GM19238 (cell line): ENCODE measurements around the gene RRAS.

Source experiments
- DNase-seq: peaks from one replicate; pipeline ENCODE4 v3.0.0; 2011; ENCODE audit warnings: low spot score; ENCODE audit not compliant: insufficient read length

Gene RRAS

DNA sequence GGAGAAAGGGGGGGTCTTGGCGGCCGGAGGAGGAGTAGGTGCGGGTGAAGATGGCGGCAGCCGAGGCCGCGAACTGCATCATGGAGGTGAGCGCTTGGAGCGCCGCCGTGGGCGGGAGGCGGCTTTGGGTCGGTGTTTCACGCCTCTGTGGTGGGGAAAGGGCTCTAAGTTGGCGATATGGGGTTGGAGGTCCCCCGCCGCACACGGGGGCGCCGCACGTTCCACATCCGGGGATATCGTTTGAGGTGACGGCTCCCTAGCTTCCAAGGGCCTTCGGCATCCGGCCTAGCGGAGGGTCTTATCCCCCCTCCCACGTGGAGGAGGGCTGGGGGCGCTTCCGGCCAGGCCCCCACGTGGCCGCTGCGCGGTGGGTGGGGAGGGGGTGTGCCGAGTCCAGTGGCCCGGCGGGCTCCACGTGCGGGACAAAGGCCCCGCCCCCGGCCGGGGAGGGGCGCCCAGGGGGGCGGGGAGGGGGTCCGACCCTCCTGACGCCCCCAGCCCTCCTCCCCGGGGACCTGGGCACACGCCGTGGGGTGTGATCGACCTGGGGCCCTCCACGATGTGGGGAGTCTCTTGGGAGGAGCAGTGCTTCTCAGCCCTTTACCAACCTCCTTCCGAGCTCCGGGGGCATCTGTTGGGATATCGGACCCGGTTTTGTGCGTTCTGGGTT lies 37.4 kb upstream of the RRAS start, which contains the start of gene PRMT1:
Gene PRMT1, plus strand, starts transcription at position 41 of the 670 bp plus-strand sequence. Its CDS starts 10 bp downstream, at position 51.
- no peak for DNase-seq

DNA sequence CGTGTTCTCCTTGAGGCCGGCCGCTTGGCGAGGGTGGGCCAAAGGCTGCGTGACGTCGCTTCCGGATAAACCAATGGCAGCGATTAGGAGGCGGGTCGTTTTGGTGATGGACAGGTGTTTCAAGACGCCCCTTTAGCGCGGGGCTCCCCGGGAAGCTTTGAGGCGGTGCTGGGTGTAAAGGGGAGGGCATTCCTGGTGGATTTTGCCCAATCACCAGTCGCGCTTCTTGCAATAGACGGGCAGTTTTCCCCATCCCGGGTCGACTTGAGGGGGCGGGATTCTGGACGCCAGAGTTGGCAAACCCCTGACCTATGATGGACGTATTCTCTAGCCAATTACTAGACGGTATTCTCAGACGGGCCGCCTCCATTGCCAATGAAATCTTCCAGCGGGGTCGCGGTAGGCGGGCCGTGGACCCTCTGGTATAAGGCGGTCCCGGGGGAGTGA lies 36.9 kb upstream of the RRAS start:
- DNase-seq: peak; percentile 97

DNA sequence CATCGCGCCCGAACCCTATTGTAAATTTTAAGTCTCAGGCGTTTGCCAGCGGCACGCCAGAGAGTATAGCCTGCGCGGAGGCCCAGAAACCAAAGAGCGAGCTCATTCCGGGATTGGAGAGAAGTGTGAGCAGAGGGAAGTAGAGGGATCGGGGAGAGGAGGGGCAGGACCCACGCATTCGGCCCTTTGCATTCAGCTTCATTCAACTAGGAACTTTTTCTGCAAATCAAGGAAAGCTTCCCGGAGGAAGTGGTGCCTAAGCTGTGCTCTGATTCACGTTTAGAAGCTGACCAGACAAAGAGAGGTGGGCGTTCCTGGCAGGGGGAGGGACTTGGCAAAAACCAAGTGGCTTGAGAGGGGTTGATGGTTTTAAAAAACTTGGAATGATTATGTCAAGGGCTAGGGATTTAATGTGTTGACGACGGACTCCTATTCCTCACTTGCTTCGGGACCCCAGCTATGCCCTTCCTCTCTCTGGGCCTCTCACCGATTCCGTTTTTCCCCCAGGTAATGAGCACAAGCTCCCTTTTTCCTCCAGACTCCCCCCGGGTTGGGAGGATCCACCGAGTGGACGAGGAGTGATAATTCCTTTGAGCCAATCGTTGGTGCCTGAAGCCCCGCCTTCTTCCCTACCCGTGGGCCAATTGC lies 36.3 kb upstream of the RRAS start:
- DNase-seq: peak; percentile 74

DNA sequence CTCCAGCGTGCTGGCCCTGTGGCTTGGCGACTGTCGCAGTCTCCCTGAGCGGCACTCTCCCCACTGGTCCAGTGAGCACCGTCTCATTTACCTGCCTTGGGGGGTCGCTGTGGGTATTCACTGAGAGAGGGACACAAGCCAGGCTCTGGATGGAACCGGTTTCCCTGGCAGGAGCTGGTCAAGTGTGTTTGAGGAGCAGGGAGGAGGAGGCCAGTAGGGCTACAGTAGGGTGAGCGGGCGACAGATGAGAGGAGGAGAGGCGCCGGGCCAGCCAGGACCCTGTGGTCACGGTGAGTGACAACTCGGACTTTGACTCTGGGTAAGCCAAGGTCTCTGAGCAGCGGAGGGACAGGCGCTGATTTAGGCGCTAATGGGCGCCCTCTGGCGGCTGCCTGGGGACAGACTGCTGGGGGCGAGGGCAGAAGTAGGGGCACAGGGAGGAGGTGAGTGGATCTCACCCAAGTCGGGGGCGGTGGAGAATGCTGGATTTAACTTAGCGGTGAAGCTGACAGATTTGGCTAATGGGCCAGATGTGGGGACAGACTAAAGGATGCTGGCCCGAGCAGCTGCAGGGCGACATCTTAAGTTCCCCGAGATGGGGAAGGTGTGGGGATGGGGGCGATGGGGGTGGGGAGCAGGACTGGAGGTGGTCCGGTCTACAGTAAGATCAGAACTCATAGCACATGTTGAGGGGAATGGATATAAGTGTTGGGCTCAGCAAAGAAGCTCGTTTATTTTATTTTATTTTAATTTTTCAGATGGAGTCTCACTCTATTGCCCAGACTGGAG lies 32.4 kb upstream of the RRAS start:
- peak; percentile 94 for DNase-seq

DNA sequence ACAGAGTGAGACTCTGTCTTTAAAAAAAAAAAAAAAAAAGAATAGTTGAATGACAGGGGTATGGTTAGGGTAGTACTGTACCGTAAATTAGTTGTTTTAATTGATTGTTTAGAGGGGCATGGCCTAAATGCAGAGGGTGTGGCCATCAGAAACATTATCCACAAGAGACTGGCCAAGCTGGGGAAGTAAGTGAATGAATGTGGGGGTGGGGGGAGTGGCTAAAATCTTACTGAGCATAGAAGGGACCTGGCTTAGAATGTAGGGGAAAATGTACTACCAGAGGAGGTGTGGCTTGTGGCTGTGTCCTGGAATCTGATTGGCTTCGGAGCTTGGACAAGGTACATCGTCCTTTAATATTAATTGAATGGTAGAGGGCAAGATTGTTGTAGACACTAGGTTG lies 29.6 kb upstream of the RRAS start:
- DNase-seq: no peak

DNA sequence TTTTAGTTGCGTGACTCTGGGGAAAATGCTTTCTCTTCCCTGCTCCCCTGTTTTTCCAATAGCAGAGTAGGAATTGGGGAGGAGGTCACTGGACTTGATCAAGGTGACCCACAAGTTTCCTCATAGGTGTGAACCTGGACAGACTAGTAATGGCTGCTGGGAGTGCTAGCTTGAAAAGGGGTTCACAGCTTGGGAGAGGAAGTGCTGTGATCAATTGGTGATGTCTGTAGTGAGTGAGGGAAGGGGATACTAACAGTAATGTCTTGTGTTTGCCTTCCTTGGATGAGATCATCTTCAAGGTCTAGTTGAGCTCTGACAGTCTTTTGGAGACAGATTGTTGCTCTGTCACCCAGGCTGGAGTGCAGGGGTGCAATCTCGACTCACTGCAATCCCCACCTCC lies 27.5 kb upstream of the RRAS start:
- DNase-seq: no peak

DNA sequence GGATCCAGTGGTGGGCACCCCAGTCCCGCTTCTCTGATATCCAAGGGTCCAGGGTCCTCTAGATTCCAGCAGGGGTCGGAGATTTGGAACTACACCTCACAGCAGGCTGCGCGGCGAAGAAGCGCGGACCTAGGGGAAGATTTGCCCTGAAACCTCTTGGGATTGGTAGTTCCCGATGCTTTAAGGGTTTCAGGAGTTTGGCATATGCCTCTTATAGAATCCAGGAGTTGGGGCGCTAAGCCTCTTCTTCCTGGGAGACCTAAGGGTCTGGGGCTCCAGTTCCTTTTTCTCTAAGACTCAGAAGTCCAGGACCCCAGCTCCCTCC lies 26.1 kb upstream of the RRAS start:
- DNase-seq: no peak

DNA sequence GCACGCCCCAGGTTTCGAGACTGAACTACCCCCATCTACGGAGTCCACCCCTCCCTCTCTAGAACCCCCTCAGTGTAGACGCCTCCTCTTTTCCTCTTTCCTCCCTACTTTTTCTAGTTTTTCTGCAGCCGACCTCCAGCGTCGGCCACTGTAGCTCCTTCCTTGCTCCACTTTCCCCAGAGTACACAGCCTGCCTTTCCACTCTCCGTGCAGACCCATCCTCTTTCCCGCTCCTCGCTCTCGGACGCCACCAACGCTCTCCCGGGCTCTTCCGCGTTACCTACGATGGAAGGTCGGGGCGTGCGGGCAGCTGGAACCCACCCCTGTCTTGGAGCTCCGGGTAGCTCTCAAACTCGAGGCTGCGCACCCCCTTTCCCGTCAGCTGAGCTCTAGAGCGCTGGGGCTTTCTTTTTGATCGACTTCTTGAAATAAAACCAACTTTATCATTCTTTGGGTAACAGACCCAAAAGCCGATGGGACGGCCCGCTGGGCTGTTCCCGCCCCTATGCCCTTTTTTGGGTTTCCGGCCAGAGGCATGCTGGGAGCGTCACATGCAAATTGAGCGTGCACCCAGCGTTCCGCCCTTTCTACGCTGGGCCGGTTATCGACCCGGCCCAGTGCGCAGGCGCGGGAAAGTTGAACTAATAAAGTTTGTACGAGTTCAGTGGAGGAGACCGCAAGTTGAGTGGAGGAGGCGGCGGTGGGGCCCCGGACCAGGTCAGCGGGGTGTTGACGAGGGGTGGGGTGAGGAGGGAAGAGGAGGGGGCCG lies 25.6 kb upstream of the RRAS start, which contains the start of the genes BCL2L12 and IRF3:
Gene BCL2L12, plus strand, starts transcription at position 583 of the 769 bp plus-strand sequence. CDS start 760 bp downstream, outside the sequence.
Gene IRF3, minus strand, starts transcription at position 507 of the 769 bp plus-strand sequence. CDS start 1,019 bp downstream, outside the sequence.
- DNase-seq: peak; percentile 99

DNA sequence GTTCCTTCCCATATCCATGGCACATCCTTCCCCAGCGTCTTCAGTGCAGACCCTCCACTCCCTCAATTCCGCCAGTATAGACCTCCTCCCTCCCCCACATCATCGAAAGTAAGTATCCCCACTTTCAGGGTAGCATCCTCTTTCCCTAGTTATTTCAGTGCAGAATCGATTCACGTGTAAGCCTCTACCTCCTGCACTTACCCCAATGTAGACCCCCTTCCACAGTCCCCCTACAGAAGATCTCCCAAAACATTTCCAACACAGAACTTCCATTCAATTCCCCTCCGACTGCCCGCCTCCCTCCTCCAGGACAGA lies 25.1 kb upstream of the RRAS start:
- DNase-seq: no peak

DNA sequence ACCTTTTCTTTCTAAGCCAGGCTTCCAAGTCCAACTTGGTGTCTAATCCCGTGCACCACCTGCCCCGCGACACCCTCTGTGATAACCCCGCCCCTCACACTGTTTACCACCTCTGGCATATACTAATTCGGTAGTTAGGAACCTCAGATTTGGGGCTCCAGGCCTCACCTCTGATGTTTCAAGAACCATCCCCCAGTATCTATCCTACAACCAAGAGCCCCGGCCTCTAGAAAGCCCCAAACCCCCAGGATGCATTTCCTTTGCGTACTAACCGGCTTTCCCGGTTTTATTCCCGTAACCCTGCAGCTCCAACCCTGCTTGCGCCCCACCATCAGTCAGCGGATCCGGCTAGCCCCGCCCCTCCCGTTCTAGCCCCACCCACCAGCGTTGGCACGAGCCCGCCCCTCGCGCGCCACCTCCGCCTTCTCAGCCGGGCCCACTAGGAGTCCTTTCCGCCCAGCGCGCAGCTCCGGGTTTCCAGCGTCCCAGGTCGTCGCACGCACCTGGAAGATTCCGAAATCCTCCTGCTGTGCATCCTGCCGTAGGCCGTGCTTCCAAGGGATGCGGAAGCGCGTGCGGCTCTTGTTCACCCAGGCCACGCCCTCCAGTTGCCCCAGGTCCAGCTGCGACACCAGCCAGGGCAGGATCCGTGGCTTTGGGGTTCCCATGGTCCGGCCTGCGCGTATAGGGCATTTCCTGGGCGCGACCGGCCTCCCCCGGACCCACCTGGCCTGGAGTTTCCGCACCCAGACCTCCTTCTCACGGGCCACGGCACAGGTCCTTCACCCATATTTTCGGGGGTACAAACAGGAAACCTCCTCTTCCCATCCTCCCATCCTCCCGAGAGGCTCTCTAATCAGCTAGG lies 24.5 kb upstream of the RRAS start:
- DNase-seq: peak; percentile 90

DNA sequence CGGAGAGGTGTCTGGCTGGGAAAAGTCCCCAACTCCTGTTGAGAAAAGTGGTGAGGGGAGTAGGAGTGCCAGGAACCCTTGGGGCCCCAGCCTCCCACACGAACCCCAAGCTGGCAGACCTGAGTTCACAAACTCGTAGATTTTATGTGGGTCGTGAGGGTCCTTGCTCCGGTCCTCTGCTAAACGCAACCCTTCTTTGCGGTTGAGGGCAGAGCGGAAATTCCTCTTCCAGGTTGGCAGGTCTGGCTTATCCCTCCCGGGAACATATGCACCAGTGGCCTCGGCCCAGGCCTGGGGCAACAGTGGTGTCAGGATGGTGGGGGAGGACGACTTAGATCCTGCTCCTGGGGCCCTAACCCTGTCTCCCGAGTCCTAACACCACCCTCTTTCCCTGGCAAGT lies 23.3 kb upstream of the RRAS start:
- DNase-seq: no peak

DNA sequence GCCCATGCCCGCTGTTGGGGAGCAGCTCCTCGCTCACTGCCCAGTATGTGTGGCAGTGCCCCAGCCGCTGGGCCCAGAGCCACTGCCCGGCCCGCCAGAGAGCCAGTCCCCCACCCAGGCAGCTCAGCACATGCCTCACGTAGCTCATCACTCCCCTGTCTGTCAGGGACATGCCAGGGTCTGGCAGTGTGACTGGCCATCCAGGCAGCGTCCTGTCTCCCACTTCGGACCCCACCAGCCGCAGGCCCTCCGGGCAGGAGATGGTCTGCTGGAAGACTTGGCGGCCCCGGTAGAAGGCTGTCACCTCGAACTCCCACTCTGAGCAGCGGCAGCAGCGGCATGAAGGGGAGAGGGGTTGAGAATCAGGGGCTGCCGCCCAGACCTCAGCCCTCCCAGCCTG lies 22.1 kb upstream of the RRAS start:
- no peak for DNase-seq

DNA sequence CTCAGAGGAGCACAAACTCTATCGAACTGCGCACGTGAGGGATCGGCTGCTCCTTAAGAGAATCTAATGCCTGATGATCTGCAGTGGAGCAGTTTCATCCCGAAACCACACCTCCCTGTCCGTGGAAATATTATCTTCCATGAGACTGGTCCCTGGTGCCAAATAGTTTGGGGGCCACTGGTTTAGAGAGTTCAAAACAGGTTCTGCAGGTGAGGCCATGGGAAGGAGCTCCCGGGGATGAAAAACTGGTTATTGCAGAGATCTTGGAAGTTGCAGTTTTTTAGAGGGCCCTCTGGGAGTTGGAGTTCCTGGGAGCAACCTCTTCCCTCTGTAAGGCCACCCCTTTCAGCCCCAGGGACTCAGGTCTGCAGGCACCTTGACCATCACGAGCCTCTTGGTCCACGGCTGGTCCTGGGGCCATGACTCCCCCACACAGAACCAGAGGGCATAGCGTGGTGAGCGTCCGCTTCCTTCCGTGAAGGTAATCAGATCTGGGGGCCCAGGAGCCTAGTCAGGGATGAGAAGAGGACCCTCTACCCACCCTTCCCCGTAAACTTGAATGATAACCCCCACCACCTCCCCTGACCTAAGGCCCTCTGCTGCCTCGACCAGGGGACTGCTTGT lies 20.5 kb upstream of the RRAS start:
- no peak for DNase-seq

DNA sequence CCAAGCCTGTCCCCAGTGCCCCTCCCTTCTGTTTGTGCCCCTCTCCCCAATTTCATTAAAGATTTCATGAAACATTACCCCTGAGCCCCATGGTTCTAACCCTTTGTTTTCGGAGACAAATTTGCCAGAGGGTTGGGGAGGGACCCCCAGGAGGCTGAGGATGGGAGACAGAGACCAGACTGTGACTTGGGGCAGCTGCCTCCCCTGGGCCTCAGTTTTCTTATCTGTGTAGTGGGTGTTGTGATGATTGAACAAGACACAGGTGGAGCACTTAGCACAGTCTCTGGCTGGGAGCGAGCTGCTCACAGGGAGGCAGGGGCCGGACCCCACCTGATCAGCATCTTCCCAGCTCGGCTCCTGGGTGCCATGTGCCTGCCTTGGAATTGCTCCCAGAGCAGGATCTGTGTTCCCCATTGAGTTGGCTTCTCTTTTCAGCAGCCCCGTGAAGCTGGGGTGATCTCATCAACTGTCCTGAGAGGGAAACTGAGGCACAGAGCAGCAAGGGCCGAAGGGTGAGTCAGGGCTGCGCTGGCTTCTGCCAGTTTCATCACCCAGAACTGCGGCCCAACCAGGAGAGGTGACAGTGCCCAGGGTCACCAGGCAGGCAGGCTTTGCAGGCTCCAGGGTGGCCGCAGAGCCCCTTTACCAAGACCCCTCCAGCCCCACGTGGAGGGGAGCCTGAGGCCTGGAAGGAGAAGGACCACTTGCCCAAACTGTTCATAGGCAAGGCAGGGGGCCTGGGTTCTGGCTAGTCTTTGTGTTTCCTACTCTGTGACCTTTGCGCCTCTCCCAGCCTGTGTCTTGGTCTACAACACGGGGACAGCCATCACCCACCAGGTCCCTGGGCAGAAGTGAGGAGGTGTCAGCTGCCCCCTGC lies 18.9 kb upstream of the RRAS start:
- DNase-seq: no peak

DNA sequence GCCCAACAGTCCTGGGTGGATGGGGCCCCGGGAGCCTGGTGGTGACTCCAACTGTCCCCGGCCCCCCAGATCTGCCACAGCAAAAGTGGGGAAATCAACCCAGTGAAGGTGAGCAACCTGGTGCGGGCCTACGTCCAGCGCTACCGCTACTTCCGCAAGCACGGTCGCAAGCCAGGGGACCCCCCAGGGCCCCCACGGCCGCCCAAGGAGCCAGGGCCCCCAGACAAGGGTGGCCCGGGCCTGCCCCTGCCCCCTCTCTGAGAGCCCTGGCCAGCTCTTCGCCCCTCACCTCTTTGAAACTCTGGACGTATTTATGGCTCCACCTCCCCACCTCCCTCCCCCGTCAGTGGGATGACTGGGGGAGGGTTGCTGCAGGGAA lies 18.2 kb upstream of the RRAS start:
- DNase-seq: no peak

DNA sequence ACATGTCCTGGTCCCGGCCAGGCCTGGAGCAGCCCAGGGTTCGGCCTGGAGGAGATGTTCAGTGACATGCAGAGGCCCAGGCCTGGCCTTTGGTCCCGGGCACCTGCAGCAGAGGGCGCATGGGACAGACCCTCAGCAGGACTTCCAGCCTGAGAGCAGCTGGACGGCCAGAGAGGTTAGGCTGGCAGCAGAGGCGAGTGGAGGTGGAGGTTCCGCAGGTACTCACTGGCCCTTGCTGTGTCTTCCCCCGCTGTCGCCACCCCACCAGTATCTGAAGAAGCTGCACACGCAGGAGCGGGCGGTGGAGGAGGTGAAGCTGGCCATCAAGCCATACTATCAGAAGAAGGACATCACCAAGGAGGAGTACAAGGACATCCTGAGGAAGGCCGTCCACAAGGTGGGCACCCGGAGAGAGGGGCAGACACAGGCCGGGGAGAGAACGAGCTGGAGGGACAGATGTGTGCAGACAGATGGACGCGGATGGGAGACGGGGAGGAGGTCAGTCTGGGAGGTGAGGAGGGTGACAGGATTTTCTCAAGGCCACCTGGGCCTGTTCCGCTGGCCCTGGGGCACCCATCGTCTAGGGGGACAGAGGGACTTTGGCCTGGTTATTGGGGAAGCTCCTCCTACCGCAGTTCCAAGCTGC lies 17.7 kb upstream of the RRAS start:
- DNase-seq: no peak

DNA sequence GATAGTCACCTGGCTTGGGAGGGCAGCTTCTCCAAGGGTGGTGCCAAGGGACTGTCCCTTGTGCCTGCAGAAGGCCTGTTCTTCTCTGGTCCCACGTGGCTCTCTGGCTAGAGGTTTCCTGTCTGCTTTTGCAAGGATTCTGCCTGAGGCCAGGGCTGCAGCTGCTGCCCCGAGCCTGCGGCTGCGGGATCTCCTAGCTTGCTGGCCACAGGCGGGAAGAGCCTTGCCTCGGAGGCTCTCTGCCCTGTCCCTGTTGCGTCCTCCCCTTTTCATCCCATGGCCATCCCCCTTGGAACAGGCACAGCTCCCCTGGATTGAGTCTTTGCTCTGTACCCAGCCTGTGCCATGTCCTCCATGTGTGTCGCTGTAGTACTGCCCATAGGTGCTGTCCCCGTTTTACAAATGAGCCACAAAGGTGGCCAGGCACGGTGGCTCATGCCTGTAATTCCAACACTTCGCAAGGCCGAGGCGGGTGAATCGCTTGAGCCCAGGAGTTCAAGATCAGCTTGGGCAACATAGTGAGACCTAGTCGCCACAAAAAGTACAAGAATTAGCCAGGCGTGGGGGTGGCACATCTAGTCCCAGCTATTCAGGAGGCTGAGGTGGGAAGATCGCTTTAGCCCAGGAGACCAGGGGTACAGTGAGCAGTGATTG lies 16.6 kb upstream of the RRAS start:
- no peak for DNase-seq
